ENCODE data around the gene ATCAY. TPM values are rescaled to one million over a fixed set of nuclear protein-coding genes. Genes with fewer than 3 reads are reported as not detected.

The ATCAY gene, protein sequence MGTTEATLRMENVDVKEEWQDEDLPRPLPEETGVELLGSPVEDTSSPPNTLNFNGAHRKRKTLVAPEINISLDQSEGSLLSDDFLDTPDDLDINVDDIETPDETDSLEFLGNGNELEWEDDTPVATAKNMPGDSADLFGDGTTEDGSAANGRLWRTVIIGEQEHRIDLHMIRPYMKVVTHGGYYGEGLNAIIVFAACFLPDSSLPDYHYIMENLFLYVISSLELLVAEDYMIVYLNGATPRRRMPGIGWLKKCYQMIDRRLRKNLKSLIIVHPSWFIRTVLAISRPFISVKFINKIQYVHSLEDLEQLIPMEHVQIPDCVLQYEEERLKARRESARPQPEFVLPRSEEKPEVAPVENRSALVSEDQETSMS
- not detected for total RNA-seq

DNA sequence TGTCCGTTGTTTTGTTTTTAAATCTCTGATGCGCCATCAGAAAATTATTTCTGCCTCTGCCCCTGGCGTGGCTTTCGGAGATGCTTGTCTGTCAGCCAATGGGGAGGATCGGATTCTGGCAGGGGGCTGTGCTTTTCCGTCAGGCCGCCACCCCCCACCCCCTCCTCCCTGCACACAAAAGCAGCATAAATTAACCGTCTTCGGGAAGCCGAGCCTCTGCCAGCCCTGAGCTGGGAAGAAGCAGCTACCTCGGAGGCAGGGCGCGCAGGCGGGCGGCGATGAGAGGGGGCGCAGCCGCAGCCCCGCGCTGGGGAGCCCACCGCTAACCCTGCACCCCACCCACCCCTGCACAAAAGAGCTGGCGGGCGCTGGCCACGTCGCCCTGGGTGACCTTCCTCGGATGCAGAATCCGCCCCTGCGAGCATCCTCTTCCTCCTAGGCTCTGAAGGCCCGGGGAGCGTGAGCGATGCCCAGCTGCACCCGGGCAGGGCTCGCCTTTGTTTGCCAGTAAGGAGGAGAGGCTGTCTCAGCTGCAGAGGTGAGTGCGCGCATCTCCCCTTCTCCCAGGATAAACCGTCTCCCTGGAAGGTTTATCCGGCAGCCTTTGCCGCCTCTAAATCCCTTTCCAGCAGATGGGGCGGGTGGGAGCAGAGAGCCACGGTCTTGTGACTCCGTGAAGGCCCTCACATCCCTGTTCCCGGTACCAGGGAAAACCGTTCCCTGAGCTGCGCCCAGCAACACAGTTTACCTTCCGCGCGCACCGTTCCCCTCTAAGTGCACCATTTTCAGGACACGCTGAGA, at the start of gene ATCAY:
TSS of gene ATCAY (plus strand) at position 215 of the 801 bp plus-strand sequence. CDS start 5,083 bp downstream, outside the sequence.
- Histone ChIP-seq H3K4me1 (peaks cover 3% of the 10 kb centered on the region), H3K4me3 (no peak within 1 kb of the TSS), H3K36me3 (no peaks in the 10 kb centered on the region), H3K27me3 (peaks cover 74% of the 10 kb centered on the region), H3K9me3 (no peaks in the 10 kb centered on the region), H3K27ac (no peak within 1 kb of the TSS)
- TF ChIP-seq, protein P1, sequence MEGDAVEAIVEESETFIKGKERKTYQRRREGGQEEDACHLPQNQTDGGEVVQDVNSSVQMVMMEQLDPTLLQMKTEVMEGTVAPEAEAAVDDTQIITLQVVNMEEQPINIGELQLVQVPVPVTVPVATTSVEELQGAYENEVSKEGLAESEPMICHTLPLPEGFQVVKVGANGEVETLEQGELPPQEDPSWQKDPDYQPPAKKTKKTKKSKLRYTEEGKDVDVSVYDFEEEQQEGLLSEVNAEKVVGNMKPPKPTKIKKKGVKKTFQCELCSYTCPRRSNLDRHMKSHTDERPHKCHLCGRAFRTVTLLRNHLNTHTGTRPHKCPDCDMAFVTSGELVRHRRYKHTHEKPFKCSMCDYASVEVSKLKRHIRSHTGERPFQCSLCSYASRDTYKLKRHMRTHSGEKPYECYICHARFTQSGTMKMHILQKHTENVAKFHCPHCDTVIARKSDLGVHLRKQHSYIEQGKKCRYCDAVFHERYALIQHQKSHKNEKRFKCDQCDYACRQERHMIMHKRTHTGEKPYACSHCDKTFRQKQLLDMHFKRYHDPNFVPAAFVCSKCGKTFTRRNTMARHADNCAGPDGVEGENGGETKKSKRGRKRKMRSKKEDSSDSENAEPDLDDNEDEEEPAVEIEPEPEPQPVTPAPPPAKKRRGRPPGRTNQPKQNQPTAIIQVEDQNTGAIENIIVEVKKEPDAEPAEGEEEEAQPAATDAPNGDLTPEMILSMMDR (IDR thresholded peaks at IDR 0.05), result no peak
- no peak for TF ChIP-seq EP300 (IDR thresholded peaks at IDR 0.05)
- no peak for TF ChIP-seq POLR2A (IDR thresholded peaks at IDR 0.05)
- TF ChIP-seq POLR2AphosphoS5 (IDR thresholded peaks at IDR 0.05), result no peak
- 2% methylated on average over 24 of the region's 49 CpGs for WGBS
- DNase-seq (ENCODE audit: low spot score in 2 of 2), result no peak

DNA sequence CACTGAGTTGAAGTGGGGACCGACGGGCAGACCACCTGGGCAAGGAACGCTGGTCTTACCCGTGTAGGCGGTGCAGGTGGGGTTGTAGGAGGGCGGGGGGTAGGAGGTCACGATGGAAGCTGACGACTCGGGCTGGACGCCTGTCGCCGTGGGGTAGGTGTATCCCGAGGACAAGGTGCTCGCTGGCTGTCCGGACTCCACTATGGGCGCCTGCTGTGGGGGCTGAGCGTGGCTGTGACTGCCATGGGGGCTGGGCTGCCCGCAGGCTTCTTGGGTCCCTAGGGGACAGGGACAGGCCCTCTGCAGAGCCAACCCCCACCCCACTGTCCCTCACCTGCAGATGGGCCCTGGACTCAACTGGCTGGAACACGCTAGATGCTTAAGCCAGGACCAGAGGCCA, 48.9 kb upstream of the ATCAY start:
- peaks cover 12% of the 10 kb centered on the region for H3K4me1 ChIP-seq
- whole genome bisulfite sequencing, result 79% methylated on average over 18 of the region's 19 CpGs
- H3K4me3 ChIP-seq, result no peak overlapping the region
- no peaks in the 10 kb centered on the region for H3K36me3 ChIP-seq
- H3K9me3 ChIP-seq, result no peaks in the 10 kb centered on the region
- DNase-seq (ENCODE audit: low spot score in 2 of 2), result no peak
- peaks cover 39% of the 10 kb centered on the region for H3K27me3 ChIP-seq
- H3K27ac ChIP-seq, result no peak overlapping the region
- TF ChIP-seq POLR2A (IDR thresholded peaks at IDR 0.05), result no peak
- no peak for TF ChIP-seq EP300 (IDR thresholded peaks at IDR 0.05)

DNA sequence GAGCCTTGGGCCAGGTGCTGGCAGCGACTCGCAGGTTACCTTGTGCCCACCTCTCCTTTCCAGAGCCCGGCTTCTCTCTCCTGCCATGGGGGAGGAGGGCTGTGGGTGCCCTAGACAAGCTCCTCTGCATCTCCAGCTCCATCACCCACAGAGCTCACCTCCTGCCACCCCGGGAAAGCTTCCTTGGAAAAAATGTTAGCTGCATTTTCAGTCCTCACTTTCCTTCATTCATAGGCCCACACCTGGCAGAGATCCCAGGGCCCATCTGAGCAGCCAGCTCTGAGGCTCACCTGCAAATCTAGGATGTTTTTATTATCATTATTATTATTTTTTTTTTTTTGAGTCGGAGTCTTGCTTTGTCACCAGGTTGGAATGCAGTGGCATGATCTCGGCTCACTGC, 48.5 kb upstream of the ATCAY start:
- WGBS, result 86% methylated on average over 6 of the region's 6 CpGs
- peaks cover 39% of the 10 kb centered on the region for H3K27me3 ChIP-seq
- no peak overlapping the region for H3K4me3 ChIP-seq
- no peak for DNase-seq (ENCODE audit: low spot score in 2 of 2)
- TF ChIP-seq EP300 (IDR thresholded peaks at IDR 0.05), result no peak
- no peak for TF ChIP-seq POLR2AphosphoS5 (IDR thresholded peaks at IDR 0.05)
- no peak for TF ChIP-seq POLR2A (IDR thresholded peaks at IDR 0.05)
- TF ChIP-seq, protein P1 (IDR thresholded peaks at IDR 0.05), result no peak
- peaks cover 11% of the 10 kb centered on the region for H3K4me1 ChIP-seq
- no peaks in the 10 kb centered on the region for H3K36me3 ChIP-seq
- no peaks in the 10 kb centered on the region for H3K9me3 ChIP-seq
- no peak overlapping the region for H3K27ac ChIP-seq

DNA sequence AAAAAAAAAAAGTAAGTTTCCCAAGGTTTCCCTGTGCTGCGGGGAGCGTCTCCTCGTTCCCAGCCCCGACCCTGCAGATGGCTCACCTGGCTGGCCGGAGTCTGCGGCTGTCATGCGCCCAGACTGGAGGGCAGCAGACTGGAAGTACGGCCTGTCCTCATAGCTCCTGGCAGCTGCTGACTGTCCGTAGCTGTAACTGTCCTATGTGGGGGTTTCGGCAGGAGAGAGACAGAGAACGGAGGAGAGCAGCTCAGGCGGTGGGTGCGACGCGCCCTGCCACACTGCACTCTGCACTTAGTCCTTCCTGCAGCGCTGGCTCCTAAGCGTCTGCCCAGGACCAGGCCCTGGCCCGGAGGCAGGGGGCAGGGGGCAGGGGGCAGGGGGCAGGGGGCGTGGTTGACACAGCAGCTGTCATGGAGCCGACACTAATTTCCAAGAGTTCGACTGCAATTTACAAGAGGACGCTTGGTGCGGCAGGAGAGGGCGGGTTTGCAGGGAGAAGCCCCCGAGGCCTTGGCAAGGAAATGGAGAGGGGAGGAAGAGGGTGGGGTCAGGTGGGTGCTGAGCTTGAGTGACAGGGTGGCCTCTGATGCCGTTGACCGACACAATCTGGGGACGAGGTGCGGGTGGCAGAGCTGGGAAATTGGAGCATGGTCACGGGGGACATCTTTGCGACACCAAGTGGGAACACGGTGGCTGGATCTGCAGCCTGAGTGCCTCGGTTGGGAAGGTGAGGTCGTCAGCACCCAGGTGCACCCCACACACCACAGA, 46.7 kb upstream of the ATCAY start:
- H3K27ac ChIP-seq, result no peak overlapping the region
- 55% methylated on average over 26 of the region's 34 CpGs for WGBS
- no peaks in the 10 kb centered on the region for H3K9me3 ChIP-seq
- H3K36me3 ChIP-seq, result no peaks in the 10 kb centered on the region
- peaks cover 45% of the 10 kb centered on the region for H3K27me3 ChIP-seq
- TF ChIP-seq EP300 (IDR thresholded peaks at IDR 0.05) (no peak), POLR2AphosphoS5 (IDR thresholded peaks at IDR 0.05) (no peak), POLR2A (IDR thresholded peaks at IDR 0.05) (no peak)
- TF ChIP-seq, protein P1 (IDR thresholded peaks at IDR 0.05), result no peak
- H3K4me1 ChIP-seq, result no peaks in the 10 kb centered on the region
- no peak for DNase-seq (ENCODE audit: low spot score in 2 of 2)
- no peak overlapping the region for H3K4me3 ChIP-seq

DNA sequence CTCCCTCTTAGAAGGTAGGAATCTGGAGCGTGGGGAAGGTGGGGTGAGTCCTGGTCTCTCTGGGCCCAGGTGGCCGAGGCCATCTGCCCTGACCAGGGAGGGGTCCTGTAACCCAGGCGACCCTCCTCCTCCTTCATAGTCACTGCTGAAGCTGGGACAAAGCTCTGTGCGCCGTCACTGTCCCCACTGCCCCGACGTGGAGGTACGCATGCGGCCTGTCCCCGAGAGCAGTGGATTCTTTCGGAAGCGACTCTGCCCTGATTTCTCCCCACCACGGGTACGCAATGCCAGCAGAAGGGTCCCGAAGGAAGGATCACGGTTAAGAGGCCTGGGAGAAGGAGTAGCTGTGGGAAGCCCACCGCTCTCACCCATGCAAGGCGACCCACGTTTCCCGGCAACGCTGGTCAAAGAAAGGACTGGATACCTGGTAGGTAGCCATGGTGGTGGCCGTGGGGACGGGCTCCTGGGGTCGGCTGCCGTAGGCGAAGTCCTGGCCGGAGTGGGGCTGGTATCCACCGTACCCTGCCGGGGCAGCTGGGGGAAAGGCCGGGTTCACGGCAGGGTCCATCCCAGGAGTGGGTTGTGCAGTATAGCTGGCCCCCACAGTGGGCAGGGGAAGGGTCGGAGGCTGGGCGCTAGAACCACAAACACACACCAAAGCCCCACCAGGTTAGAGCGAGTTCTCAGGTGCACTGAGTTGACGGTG, 46.0 kb upstream of the ATCAY start:
- no peaks in the 10 kb centered on the region for H3K9me3 ChIP-seq
- H3K4me1 ChIP-seq, result no peaks in the 10 kb centered on the region
- DNase-seq (ENCODE audit: low spot score in 2 of 2), result no peak
- peaks cover 43% of the 10 kb centered on the region for H3K27me3 ChIP-seq
- TF ChIP-seq, protein P1 (IDR thresholded peaks at IDR 0.05), result no peak
- TF ChIP-seq POLR2A (IDR thresholded peaks at IDR 0.05), result no peak
- TF ChIP-seq EP300 (IDR thresholded peaks at IDR 0.05), result no peak
- no peak for TF ChIP-seq POLR2AphosphoS5 (IDR thresholded peaks at IDR 0.05)
- no peak overlapping the region for H3K27ac ChIP-seq
- no peak overlapping the region for H3K4me3 ChIP-seq
- H3K36me3 ChIP-seq, result no peaks in the 10 kb centered on the region
- 86% methylated on average over 19 of the region's 35 CpGs for WGBS

Data from suprapubic skin (tissue), 4 donors.